Activated T-helper 1 cell treated with anti-CD3 and anti-CD28 coated beads, Interleukin-12 subunit alpha, Interleukin-12 subunit beta, Interleukin-2, Interleukin-4 antibody, amounts not matched to agents 30 ng/mL and 10 ng/mL and 1 ng/mL, durations not matched to agents 14 hours and 24 hours and 36 hours (primary cell): ENCODE measurements around the gene CA10. TPM values are rescaled to one million over a fixed set of nuclear protein-coding genes. Genes with fewer than 3 reads are reported as not detected.

ENCODE experiments used
- DNase-seq: peaks from one replicate; pipeline ENCODE4 v3.0.0; 2021; ENCODE audit warnings: low spot score
- H3K27ac Mint-ChIP-seq: one replicate; pipeline ENCODE4 v1.8.0; 2021; ENCODE audit warnings: mild to moderate bottlenecking, mixed read lengths
- H3K27me3 Mint-ChIP-seq: one replicate; pipeline ENCODE4 v1.8.0; 2022; ENCODE audit warnings: mild to moderate bottlenecking, moderate library complexity, mixed read lengths; ENCODE audit not compliant: insufficient read depth
- H3K36me3 Mint-ChIP-seq: one replicate; pipeline ENCODE4 v1.8.0; 2021; ENCODE audit warnings: low read depth, mixed read lengths
- H3K4me1 Mint-ChIP-seq: one replicate; pipeline ENCODE4 v1.8.0; 2021; ENCODE audit warnings: low read depth, mixed read lengths
- H3K4me3 Mint-ChIP-seq: one replicate; pipeline ENCODE4 v1.8.0; 2021; ENCODE audit warnings: mild to moderate bottlenecking, moderate library complexity, mixed read lengths
- H3K9me3 Mint-ChIP-seq: one replicate; pipeline ENCODE4 v1.8.0; 2021; ENCODE audit warnings: mixed read lengths
- intact Hi-C: fragments of 100-400 bp; cut with micrococcal nuclease; formaldehyde crosslinking; loops from one replicate; pipeline ENCODE4 v1.15.1; 2024
- total RNA-seq: library from RNA; stranded (reverse); gene quantifications from 2 replicates; pipeline ENCODE4 v1.2.3, GENCODE V29; 2022

Gene CA10
- total RNA-seq, 1 donor from 2014 or later: not detected

DNA sequence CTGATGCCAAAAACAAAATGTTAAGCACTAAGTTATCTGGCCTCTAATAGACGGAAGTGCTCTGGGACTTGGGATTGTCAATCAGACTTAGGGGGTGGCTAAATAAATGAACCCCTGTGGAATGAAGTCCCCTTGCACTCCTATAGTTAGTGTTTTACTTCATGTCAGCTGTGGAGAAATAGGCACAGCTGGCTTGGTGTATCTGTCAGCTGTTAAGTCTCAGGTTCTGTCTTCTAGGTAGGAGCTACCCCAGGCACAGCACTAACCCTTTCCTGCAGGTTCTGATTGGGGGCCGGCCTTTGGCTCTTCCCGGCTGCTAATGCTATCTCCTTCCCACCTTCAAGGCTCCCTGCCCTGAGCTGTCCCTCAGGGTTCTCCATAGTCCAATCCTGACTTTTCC lies 487.6 kb downstream of the CA10 start:
- peaks cover 4% of the 10 kb centered on the region for H3K27me3 Mint-ChIP-seq
- intact Hi-C loops: no loop called here
- DNase-seq: no peak
- H3K4me3 Mint-ChIP-seq: no peak overlapping the region
- H3K9me3 Mint-ChIP-seq: no peaks in the 10 kb centered on the region
- no peaks in the 10 kb centered on the region for H3K36me3 Mint-ChIP-seq
- H3K4me1 Mint-ChIP-seq: no peaks in the 10 kb centered on the region
- H3K27ac Mint-ChIP-seq: no peak overlapping the region

DNA sequence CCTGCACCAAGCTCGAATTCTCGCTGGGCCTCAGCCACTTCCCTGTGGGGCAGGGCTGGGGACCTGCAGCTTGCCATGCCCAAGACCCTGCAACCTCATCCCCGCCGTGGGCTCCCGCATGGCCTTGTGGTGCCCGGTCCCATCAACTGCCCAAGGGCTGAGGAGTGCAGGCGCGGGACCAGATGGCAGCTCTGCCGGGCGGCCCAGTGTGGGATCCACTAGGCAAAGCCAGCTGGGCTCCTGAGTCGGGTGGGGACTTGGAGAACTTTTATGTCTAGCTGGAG lies 489.6 kb downstream of the CA10 start:
- no peaks in the 10 kb centered on the region for H3K36me3 Mint-ChIP-seq
- intact Hi-C loops: no loop called here
- no peak overlapping the region for H3K4me3 Mint-ChIP-seq
- H3K9me3 Mint-ChIP-seq: no peaks in the 10 kb centered on the region
- no peak for DNase-seq
- no peaks in the 10 kb centered on the region for H3K4me1 Mint-ChIP-seq
- no peak overlapping the region for H3K27ac Mint-ChIP-seq
- peaks cover 10% of the 10 kb centered on the region for H3K27me3 Mint-ChIP-seq

DNA sequence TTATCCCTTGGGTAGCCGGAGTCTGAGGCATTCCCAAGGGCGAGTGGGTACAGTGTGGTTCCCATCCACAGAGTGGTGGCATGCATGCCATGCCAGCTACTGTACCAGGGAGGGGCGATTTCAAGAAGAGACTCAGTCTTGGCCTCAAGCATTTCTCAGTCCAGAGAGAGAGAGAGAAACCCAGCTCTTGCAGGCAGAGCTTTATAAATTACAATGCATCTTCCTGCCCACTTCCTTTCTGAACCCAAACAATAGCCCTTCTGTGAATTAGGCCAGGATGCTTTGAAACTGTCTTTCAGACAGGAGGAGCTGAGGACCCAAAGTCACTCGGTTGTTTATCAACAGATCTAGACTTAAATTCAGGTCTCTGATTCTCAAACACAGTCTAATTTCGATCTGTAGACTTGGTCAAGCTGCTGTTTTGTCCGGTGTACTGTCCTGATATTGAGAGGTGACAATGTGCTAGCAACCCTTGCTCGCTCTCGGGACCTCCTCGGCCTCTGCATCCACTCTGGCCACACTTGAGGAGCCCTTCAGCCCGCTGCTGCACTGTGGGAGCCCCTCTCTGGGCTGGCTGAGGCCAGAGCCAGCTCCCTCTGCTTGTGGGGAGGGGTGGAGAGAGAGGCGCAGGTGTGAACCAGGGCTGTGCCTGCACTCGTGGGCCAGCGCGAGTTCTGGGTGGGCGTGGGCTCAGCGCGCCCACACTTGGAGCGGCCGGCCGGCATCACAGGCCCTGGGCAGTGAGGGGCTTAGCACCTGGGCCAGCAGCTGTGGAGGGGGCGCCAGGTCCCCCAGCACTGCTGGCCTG lies 490.2 kb downstream of the CA10 start:
- H3K27me3 Mint-ChIP-seq: peaks cover 8% of the 10 kb centered on the region
- H3K4me1 Mint-ChIP-seq: no peaks in the 10 kb centered on the region
- no peak for DNase-seq
- no peaks in the 10 kb centered on the region for H3K9me3 Mint-ChIP-seq
- no peaks in the 10 kb centered on the region for H3K36me3 Mint-ChIP-seq
- intact Hi-C loops: no loop called here
- no peak overlapping the region for H3K4me3 Mint-ChIP-seq
- H3K27ac Mint-ChIP-seq: no peak overlapping the region

DNA sequence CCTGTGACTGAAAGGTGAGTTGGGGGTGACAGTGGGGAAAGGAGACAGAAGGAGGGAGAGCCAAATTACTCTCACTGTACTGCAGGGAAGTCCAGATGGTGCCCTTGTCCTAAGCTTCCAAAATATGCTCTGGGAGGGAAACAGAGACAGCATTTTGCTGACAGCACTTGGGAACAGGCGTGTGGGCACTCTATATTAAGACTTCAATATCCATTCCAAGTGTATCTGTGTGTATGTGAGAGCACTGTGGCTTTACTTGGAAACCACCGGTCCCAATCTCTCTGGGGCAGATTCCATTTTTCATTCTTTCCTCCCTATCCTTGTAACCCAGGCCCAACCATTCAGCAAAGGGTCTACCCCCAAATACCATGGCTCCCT lies 490.8 kb downstream of the CA10 start:
- no peaks in the 10 kb centered on the region for H3K9me3 Mint-ChIP-seq
- H3K4me1 Mint-ChIP-seq: no peaks in the 10 kb centered on the region
- intact Hi-C loops: no loop called here
- H3K27ac Mint-ChIP-seq: no peak overlapping the region
- no peaks in the 10 kb centered on the region for H3K36me3 Mint-ChIP-seq
- H3K27me3 Mint-ChIP-seq: peaks cover 7% of the 10 kb centered on the region
- no peak for DNase-seq
- no peak overlapping the region for H3K4me3 Mint-ChIP-seq

DNA sequence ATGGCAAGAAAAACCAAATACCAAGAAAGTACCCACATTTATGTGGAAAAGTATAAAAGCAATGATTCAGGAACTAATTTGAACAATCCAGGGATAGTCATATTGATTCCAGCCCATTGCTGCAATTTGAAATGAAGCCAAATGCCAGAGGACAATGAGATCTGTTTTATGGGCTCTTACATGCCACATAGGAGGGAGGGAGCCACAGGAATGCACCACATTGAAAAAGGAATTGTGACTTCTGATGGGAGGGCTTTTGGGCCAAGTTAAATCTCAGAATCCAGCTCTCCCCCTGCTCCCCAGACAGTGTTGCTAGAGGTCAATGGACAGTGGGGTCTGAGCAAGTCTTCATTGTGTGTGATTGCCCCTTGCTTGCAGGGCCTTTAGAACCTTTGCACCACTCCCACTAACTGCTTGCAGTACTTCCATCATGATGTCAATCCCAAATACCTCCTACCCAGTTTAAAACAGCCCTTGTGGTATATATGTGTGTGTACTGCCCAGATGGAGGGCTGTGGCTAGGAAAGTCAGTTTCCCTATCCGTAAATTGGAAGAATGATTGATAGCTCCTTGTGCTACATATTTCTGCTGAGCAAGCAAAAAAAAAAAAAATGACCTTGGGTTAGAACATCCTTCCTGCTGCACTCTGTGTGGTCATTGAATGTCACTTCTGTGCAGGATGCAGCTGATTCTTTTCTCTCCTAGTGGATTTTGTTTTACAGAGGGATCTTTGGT lies 491.4 kb downstream of the CA10 start:
- H3K27me3 Mint-ChIP-seq: peaks cover 7% of the 10 kb centered on the region

DNA sequence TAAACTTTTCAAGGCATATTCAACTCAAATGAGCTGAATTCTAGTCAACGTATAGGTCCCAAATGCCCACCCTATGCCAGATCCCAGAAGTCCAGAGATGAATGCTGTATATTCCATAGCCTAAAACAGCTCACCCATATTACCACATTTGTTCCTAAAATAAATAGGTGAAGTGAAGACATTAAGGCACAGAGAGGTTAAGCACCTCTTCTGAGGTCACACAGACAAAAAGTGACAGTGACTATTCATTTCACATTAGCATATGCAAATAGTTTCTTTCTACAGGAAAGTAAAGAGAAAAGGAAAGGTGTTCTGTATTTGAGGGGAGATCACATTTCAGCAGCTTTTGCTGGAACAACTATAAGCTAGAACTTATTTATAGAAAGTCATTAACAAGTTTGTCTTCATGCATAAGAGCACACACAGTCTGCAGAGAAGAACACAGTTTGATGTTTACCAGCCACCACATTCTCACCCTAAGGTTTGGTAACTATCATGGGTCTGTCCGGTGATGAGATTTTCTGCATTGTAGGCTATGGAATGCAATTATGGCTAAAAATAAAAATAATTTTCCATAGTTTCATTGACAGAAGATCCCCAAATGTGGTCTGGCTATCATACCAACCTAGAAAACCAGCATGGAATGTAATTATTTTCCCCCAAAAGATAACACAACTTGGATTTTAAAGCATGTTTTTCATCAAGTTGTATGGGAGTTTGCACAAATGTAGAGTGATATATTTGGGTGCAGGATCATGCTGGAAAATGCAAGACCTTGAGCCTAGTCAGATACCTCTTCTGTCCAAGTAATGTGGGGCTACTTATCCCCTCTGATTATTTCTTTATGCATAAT lies 496.1 kb downstream of the CA10 start:
- intact Hi-C loops: no loop called here
- Mint-ChIP-seq H3K27me3 (peaks cover 7% of the 10 kb centered on the region), H3K4me3 (no peak overlapping the region), H3K36me3 (no peaks in the 10 kb centered on the region), H3K4me1 (no peaks in the 10 kb centered on the region), H3K27ac (no peak overlapping the region), H3K9me3 (no peaks in the 10 kb centered on the region)
- no peak for DNase-seq

More for the DNA sequence above, 491.4 kb downstream of the CA10 start:
- Mint-ChIP-seq H3K36me3 (no peaks in the 10 kb centered on the region), H3K4me3 (no peak overlapping the region), H3K4me1 (no peaks in the 10 kb centered on the region), H3K27ac (no peak overlapping the region), H3K9me3 (no peaks in the 10 kb centered on the region)
- intact Hi-C loops: no loop called here
- DNase-seq: no peak

DNA sequence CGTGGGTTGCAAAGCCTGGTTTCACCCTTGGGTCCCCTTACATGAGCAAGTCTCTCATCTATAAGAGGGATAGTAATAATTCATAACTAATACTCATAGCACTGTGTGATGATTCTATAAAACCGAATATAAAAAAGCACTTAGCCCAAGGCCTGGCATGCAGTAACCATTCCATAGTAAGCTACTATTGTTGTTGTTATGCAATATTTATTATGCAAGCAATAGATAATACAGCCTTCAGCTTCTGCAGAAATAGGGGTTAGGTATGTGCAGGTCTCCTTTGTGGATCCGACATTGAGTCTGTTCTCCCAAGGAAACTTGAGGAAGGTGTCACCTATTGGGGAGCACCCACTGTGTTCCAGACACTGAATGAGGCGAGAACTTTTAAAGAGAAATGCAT lies 497.1 kb downstream of the CA10 start:
- H3K9me3 Mint-ChIP-seq: no peaks in the 10 kb centered on the region
- H3K4me1 Mint-ChIP-seq: no peaks in the 10 kb centered on the region
- intact Hi-C loops: no loop called here
- DNase-seq: no peak
- H3K27ac Mint-ChIP-seq: no peak overlapping the region
- no peak overlapping the region for H3K4me3 Mint-ChIP-seq
- peaks cover 7% of the 10 kb centered on the region for H3K27me3 Mint-ChIP-seq
- no peaks in the 10 kb centered on the region for H3K36me3 Mint-ChIP-seq

DNA sequence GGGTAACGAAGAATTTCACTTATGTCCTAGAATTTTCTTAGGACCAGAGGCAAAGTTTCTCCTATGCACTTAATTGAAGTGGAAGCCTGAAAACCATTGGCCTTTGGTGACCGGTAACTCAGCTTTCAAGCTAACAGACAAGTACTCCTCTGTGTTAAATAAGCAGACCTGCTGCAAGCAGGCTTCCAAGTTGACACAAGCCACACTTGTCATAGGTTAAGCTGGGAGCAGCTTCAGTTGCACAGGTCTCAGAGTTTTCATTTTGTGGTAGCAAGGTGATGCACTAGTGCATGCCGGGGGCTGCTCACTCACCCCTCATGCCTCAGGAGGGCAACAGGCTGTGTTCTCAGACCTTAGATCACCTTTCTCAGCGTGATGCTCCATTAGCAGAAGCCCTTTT lies 498.2 kb downstream of the CA10 start:
- peaks cover 7% of the 10 kb centered on the region for H3K27me3 Mint-ChIP-seq
- no peak overlapping the region for H3K27ac Mint-ChIP-seq
- H3K36me3 Mint-ChIP-seq: no peaks in the 10 kb centered on the region
- H3K4me3 Mint-ChIP-seq: no peak overlapping the region
- no peaks in the 10 kb centered on the region for H3K9me3 Mint-ChIP-seq
- H3K4me1 Mint-ChIP-seq: no peaks in the 10 kb centered on the region
- intact Hi-C loops: no loop called here
- no peak for DNase-seq

DNA sequence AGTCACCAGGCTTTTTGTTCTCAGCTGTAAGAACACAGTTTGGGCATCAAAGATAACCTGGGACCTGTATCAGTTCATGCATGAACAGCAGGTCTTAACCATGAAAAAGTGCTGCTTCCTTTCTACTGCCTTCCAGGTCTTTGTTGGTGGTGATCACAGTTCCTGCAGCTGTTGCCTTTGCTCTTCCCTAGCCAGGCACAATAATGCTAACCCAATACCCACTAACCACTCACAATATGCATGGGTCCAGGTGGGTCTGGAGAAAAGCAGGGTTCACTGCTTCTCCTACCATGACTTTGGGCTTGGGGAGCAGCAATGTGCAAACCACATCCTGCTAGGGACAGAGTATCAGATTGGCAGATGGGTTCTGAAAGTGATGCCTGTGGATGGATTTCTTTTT lies 501.3 kb downstream of the CA10 start:
- Mint-ChIP-seq H3K36me3 (no peaks in the 10 kb centered on the region), H3K9me3 (no peaks in the 10 kb centered on the region), H3K4me1 (no peaks in the 10 kb centered on the region), H3K27me3 (peaks cover 4% of the 10 kb centered on the region), H3K27ac (no peak overlapping the region), H3K4me3 (no peak overlapping the region)
- intact Hi-C loops: no loop called here
- DNase-seq: no peak

DNA sequence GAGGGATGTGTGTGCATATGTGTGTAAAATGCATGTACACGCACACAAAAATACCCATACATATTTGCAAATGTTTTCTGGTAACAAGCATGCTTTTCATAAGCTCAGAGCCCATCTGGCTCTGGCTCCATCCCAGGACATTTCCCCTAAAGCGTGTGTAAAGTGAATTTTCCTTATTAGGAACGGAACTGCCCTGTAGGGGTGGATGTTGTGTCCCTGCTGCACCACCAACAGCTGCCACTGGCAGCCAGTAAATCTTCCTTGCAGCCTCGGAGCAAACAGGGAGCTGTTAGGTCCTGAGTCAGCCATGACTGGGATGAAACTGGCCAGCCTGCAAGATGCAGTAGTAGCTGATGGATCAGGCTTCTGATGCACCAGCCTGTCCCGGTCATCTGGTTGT lies 504.6 kb downstream of the CA10 start:
- Mint-ChIP-seq H3K9me3 (no peaks in the 10 kb centered on the region), H3K4me3 (no peak overlapping the region), H3K27me3 (peaks cover 4% of the 10 kb centered on the region), H3K27ac (no peak overlapping the region), H3K36me3 (no peaks in the 10 kb centered on the region), H3K4me1 (no peaks in the 10 kb centered on the region)
- DNase-seq: no peak
- intact Hi-C loops: no loop called here

DNA sequence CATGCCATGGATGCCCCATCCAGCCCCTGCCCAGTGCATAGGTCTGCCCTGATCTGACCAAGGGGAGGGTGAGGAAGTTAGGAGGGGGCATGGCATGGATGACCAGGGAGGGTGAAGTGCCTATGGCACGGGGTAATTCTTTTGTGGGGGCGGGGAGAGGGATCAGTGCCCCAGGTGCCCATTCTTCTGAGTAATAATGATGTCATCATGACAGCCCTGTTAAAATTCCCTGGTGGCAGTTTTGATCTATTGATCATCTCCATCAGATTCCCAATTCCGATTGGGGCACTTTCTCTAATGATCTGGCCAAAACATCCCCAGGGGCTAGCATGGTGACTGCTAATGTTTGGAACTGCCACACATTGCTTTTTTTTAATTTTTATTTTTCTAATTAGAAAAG lies 506.0 kb downstream of the CA10 start:
- no peaks in the 10 kb centered on the region for H3K9me3 Mint-ChIP-seq
- intact Hi-C loops: no loop called here
- H3K4me1 Mint-ChIP-seq: no peaks in the 10 kb centered on the region
- H3K4me3 Mint-ChIP-seq: no peak overlapping the region
- no peak overlapping the region for H3K27ac Mint-ChIP-seq
- peaks cover 5% of the 10 kb centered on the region for H3K27me3 Mint-ChIP-seq
- H3K36me3 Mint-ChIP-seq: no peaks in the 10 kb centered on the region
- no peak for DNase-seq

DNA sequence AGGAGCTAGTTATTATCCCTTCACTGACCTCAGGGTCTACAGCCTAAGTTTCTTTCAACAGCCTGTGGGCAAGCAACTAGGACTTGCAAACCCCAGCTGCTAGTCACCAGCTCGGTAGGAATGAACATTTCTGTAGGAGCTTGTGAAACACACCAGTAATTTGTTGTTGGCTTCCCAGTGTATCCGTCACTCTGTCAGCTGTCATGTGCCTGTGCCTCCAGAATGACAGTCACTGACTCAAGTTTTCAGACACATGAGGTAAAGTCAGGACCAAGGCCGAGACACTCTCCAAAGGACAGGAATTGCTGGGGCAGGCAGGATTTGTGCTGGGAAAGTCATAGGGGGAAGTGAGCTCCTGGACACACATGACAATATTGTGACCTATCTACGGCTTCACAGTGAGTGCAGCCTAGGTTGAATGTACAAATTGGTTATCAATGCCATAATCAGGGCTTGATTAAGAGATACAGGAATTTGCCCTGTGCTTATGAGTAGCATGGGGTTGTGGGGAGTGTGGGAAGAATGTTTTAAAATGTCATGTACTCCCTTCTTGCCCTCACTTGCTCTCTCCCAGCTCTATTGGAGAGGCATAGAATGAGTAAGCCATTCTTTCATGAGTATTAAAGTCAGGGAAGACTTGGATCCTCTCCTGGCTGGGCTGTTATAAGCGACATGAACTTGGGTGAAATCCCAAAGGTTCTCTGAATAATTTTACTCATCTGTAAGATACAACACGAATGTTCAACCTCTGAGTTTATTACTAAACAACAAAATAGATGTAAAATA lies 506.8 kb downstream of the CA10 start:
- Mint-ChIP-seq H3K9me3 (no peaks in the 10 kb centered on the region), H3K4me1 (no peaks in the 10 kb centered on the region), H3K27ac (no peak overlapping the region), H3K36me3 (no peaks in the 10 kb centered on the region), H3K4me3 (no peak overlapping the region), H3K27me3 (peaks cover 5% of the 10 kb centered on the region)
- DNase-seq: no peak
- intact Hi-C loops: no loop called here
